HEK293 (cell line): Measurements from ENCODE around the gene GALNT13.

Experiments used
- CTCF ChIA-PET: fragments of 350-600 bp; formaldehyde crosslinking; extraction: SDS; loops from one replicate; lab custom pipeline; 2021; ENCODE audit warnings: antibody characterized with exemption; lab: Yijun Ruan, JAX
- POLR2A ChIA-PET: fragments of 300-600 bp; formaldehyde crosslinking; extraction: SDS; loops from one replicate; lab custom pipeline; 2020; ENCODE audit warnings: antibody characterized with exemption, inconsistent platforms; lab: Yijun Ruan, JAX
- H3K27ac ChIP-seq: fragments of 200-500 bp; sonication (Bioruptor generic); 2 replicates; pipeline ENCODE4 v1.5.1; 2014; ENCODE audit warnings: low read depth, low read length, control low read depth, inconsistent platforms; ENCODE audit errors: extremely low read depth
- H3K36me3 ChIP-seq, 2 experiments: fragments of 200-500 bp in 1 of 2; sonication (Bioruptor generic) in 1 of 2; 1 replicate in 1 of 2; 2 replicates in 1 of 2; pipeline ENCODE4 v1.5.1; 2014 to 2017; ENCODE audit warnings: inconsistent platforms in 2 of 2, low read length in 2 of 2; ENCODE audit not compliant: control insufficient read depth in 2 of 2, insufficient read depth in 1 of 2
- H3K4me1 ChIP-seq: fragments of 200-500 bp; sonication (Bioruptor generic); 2 replicates; pipeline ENCODE4 v1.5.1; 2014; ENCODE audit warnings: mild to moderate bottlenecking, low read length, inconsistent platforms; ENCODE audit not compliant: control insufficient read depth, insufficient read depth
- H3K4me3 ChIP-seq: 2 replicates; pipeline ENCODE4 v1.5.1; 2011; ENCODE audit warnings: low read depth, mild to moderate bottlenecking, control low read depth, low read length, moderate library complexity
- H3K9me3 ChIP-seq: fragments of 200-500 bp; sonication (Bioruptor generic); 2 replicates; pipeline ENCODE4 v1.5.1; 2014; ENCODE audit warnings: low read depth, low read length, inconsistent platforms; ENCODE audit not compliant: control insufficient read depth, insufficient read depth
- CTCF ChIP-seq: fragments of 450-650 bp; formaldehyde crosslinking; IDR thresholded peaks from 2 replicates; pipeline ENCODE4 v1.5.1; 2016; ENCODE audit warnings: missing biosample characterization, missing genetic modification characterization
- FEZF1 ChIP-seq: fragments of 450-650 bp; formaldehyde crosslinking; IDR thresholded peaks from 2 replicates; pipeline ENCODE4 v1.5.1; 2016; ENCODE audit warnings: missing biosample characterization, missing genetic modification characterization
- GLIS1 ChIP-seq: fragments of 450-650 bp; formaldehyde crosslinking; IDR thresholded peaks from 2 replicates; pipeline ENCODE4 v1.5.1; 2016; ENCODE audit warnings: missing biosample characterization, missing genetic modification characterization
- KLF10 ChIP-seq: fragments of 450-650 bp; IDR thresholded peaks from 2 replicates; pipeline ENCODE4 v1.5.1; 2018; ENCODE audit warnings: missing biosample characterization, mild to moderate bottlenecking, missing genetic modification characterization
- MEIS1 ChIP-seq: sonication (generic); formaldehyde crosslinking; IDR thresholded peaks from 2 replicates; pipeline ENCODE4 v1.8.1; 2022; ENCODE audit warnings: missing genetic modification reagents, mild to moderate bottlenecking, borderline replicate concordance
- PRDM6 ChIP-seq: fragments of 450-650 bp; formaldehyde crosslinking; IDR thresholded peaks from 2 replicates; pipeline ENCODE4 v1.5.1; 2017; ENCODE audit warnings: missing biosample characterization, missing genetic modification characterization
- REPIN1 ChIP-seq: fragments of 450-650 bp; formaldehyde crosslinking; IDR thresholded peaks from 2 replicates; pipeline ENCODE4 v1.5.1; 2017; ENCODE audit warnings: missing biosample characterization, missing genetic modification characterization, low read depth
- SP2 ChIP-seq: fragments of 450-650 bp; formaldehyde crosslinking; IDR thresholded peaks from 2 replicates; pipeline ENCODE4 v1.5.1; 2016; ENCODE audit warnings: missing biosample characterization, missing genetic modification characterization
- ZBTB48 ChIP-seq: fragments of 450-650 bp; formaldehyde crosslinking; IDR thresholded peaks from 2 replicates; pipeline ENCODE4 v1.5.1; 2016; ENCODE audit warnings: missing biosample characterization, missing genetic modification characterization
- ZNF184 ChIP-seq: fragments of 450-650 bp; IDR thresholded peaks from 2 replicates; pipeline ENCODE4 v1.5.1; 2018; ENCODE audit warnings: missing biosample characterization, mild to moderate bottlenecking, missing genetic modification characterization
- ZNF202 ChIP-seq: fragments of 450-650 bp; formaldehyde crosslinking; IDR thresholded peaks from 2 replicates; pipeline ENCODE4 v1.5.1; 2016; ENCODE audit warnings: missing biosample characterization, missing genetic modification characterization, borderline replicate concordance
- ZNF248 ChIP-seq: fragments of 450-650 bp; formaldehyde crosslinking; IDR thresholded peaks from 2 replicates; pipeline ENCODE4 v1.5.1; 2017; ENCODE audit warnings: missing biosample characterization, missing genetic modification characterization
- ZNF324 ChIP-seq: fragments of 450-650 bp; formaldehyde crosslinking; IDR thresholded peaks from 2 replicates; pipeline ENCODE4 v1.5.1; 2016; ENCODE audit warnings: missing biosample characterization, missing genetic modification characterization
- ZNF341 ChIP-seq: fragments of 450-650 bp; formaldehyde crosslinking; IDR thresholded peaks from 2 replicates; pipeline ENCODE4; 2016; ENCODE audit warnings: low read depth, missing biosample characterization, missing genetic modification characterization
- ZNF398 ChIP-seq: fragments of 450-650 bp; formaldehyde crosslinking; IDR thresholded peaks from 2 replicates; pipeline ENCODE4 v1.5.1; 2017; ENCODE audit warnings: missing biosample characterization, missing genetic modification characterization
- ZNF404 ChIP-seq: fragments of 450-650 bp; formaldehyde crosslinking; IDR thresholded peaks from 2 replicates; pipeline ENCODE4 v1.5.1; 2017; ENCODE audit warnings: missing biosample characterization, missing genetic modification characterization
- ZNF473 ChIP-seq: fragments of 450-650 bp; formaldehyde crosslinking; IDR thresholded peaks from 2 replicates; pipeline ENCODE4 v1.5.1; 2017; ENCODE audit warnings: missing biosample characterization, missing genetic modification characterization
- ZNF514 ChIP-seq: fragments of 450-650 bp; formaldehyde crosslinking; IDR thresholded peaks from 2 replicates; pipeline ENCODE4 v1.5.1; 2016; ENCODE audit warnings: missing biosample characterization, missing genetic modification characterization
- ZNF621 ChIP-seq: fragments of 450-650 bp; formaldehyde crosslinking; IDR thresholded peaks from 2 replicates; pipeline ENCODE4 v1.5.1; 2017; ENCODE audit warnings: missing biosample characterization, missing genetic modification characterization
- ZNF624 ChIP-seq: fragments of 450-650 bp; formaldehyde crosslinking; IDR thresholded peaks from 2 replicates; pipeline ENCODE4 v1.5.1; 2017; ENCODE audit warnings: missing biosample characterization, missing genetic modification characterization
- ZNF645 ChIP-seq: fragments of 450-650 bp; formaldehyde crosslinking; IDR thresholded peaks from 2 replicates; pipeline ENCODE4; 2016; ENCODE audit warnings: missing biosample characterization, missing genetic modification characterization
- ZNF692 ChIP-seq: fragments of 450-650 bp; formaldehyde crosslinking; IDR thresholded peaks from 2 replicates; pipeline ENCODE4 v1.5.1; 2016; ENCODE audit warnings: missing biosample characterization, missing genetic modification characterization
- ZSCAN4 ChIP-seq: fragments of 450-650 bp; formaldehyde crosslinking; IDR thresholded peaks from 2 replicates; pipeline ENCODE4 v1.5.1; 2017; ENCODE audit warnings: missing biosample characterization, missing genetic modification characterization

Gene GALNT13

GRCh38 chr2:154477319-154477718, 605.6 kb downstream of the GALNT13 start:
- Histone ChIP-seq H3K4me3 (no peak overlapping the region), H3K9me3 (no peaks in the 10 kb centered on the region), H3K36me3 (no peaks in the 10 kb centered on the region), H3K4me1 (no peaks in the 10 kb centered on the region), H3K27ac (no peak overlapping the region)
- TF ChIP-seq SP2 (tag by site-specific recombination) (no peak), ZNF404 (tag by site-specific recombination) (no peak), CTCF (no peak), ZNF624 (tag by site-specific recombination) (no peak), ZNF324 (tag by site-specific recombination) (no peak), ZNF621 (no peak), GLIS1 (tag by site-specific recombination) (no peak), ZNF645 (tag by site-specific recombination) (no peak), PRDM6 (tag by site-specific recombination) (no peak), ZNF473 (tag by site-specific recombination) (no peak), MEIS1 (CRISPR knock-in tag) (no peak), ZNF248 (tag by site-specific recombination) (no peak), ZNF514 (tag by site-specific recombination) (no peak), ZNF398 (no peak), FEZF1 (tag by site-specific recombination) (no peak), KLF10 (tag by site-specific recombination) (no peak), ZNF692 (no peak), ZBTB48 (tag by site-specific recombination) (no peak), REPIN1 (tag by site-specific recombination) (no peak), ZNF202 (tag by site-specific recombination) (no peak)
- ChIA-PET POLR2A (no interaction called here), CTCF (no interaction called here)

- TF ChIP-seq ZNF184, result no peak
- TF ChIP-seq ZSCAN4 (tag by site-specific recombination), result no peak
- no peak for TF ChIP-seq ZNF341
- ChIA-PET POLR2A (no interaction called here), CTCF (no interaction called here)
- Histone ChIP-seq H3K4me3 (no peak overlapping the region), H3K4me1 (no peaks in the 10 kb centered on the region; the same call in 1 of the 2 replicates), H3K27ac (no peak overlapping the region), H3K9me3 (no peaks in the 10 kb centered on the region), H3K36me3 (no peaks in the 10 kb centered on the region)
Observed at GRCh38 chr2:154480521-154480920, 608.8 kb downstream of the GALNT13 start.
